Measurements from ENCODE around the gene SEMA3D. TPM values are rescaled to one million over a fixed set of nuclear protein-coding genes. Genes with fewer than 3 reads are reported as not detected.

The SEMA3D gene
- total RNA-seq, 2 donors from 2014 or later: 0.24 TPM; not detected in 1

GRCh38 chr7:85081392-85081791, 105.5 kb downstream of the SEMA3D start:
- Mint-ChIP-seq H3K27ac (no peak overlapping the region), H3K27me3 (ENCODE audit: low read depth) (no peaks in the 10 kb centered on the region), H3K9me3 (no peaks in the 10 kb centered on the region), H3K4me3 (no peak overlapping the region), H3K4me1 (ENCODE audit: low read depth) (no peaks in the 10 kb centered on the region), H3K36me3 (ENCODE audit: insufficient read depth in 2 of 2) (no peaks in the 10 kb centered on the region)
- ATAC-seq (replicated peaks in 1 of 2) (no peak), DNase-seq (no peak)

- no peaks in the 10 kb centered on the region for H3K27me3 Mint-ChIP-seq (ENCODE audit: low read depth)
- no peaks in the 10 kb centered on the region for H3K9me3 Mint-ChIP-seq
- H3K4me1 Mint-ChIP-seq (ENCODE audit: low read depth): no peaks in the 10 kb centered on the region
- no peak overlapping the region for H3K27ac Mint-ChIP-seq
- no peaks in the 10 kb centered on the region for H3K36me3 Mint-ChIP-seq (ENCODE audit: insufficient read depth in 2 of 2)
- H3K4me3 Mint-ChIP-seq: no peak overlapping the region
- no peak for ATAC-seq (replicated peaks in 1 of 2)
- no peak for DNase-seq
These were observed 107.4 kb downstream of the SEMA3D start for GRCh38 chr7:85079434-85079833.

DNA sequence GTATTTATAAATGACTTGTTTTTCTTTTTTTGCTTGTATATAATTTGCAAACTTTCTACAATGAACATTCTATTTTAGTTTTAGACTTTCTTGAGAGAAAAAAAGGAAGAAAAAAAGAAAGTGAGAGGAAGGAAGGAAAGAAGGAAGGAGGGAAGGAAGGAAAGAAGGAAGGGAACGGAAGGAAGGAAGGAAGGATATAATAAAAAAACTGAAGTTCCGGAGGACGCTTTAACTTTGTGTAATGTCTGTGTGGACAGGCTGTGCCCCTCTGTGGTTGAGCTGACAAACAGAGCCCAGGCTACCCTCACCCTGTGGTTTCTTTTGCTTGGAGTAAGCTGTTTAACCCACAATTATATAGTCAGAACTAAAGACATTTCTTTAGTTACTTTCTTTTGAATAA, 108.7 kb downstream of the SEMA3D start:
- H3K36me3 Mint-ChIP-seq (ENCODE audit: insufficient read depth in 2 of 2): no peaks in the 10 kb centered on the region
- H3K27me3 Mint-ChIP-seq (ENCODE audit: low read depth): no peaks in the 10 kb centered on the region
- no peak overlapping the region for H3K27ac Mint-ChIP-seq
- no peaks in the 10 kb centered on the region for H3K9me3 Mint-ChIP-seq
- H3K4me3 Mint-ChIP-seq: no peak overlapping the region
- ATAC-seq (replicated peaks in 1 of 2) (no peak), DNase-seq (no peak)
- no peaks in the 10 kb centered on the region for H3K4me1 Mint-ChIP-seq (ENCODE audit: low read depth)

DNA sequence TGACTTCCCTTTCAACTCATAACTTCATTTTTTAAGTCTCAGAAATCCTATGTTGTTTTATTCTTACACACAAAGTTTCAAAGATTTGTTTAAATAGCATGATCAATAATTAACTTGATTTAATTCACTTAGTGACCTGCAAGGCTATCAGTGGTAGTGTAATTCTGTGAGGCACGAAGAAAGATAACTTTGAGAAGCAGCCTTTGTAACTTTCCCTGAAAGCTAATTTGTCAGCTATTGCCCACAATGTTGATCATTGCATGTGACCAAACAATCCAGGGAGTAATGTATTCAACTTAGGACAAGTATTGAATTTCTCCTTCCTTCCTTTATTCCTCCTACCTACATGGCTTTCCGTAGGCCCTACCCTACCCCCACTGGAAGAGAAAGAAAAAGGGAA, 111.0 kb downstream of the SEMA3D start:
- ATAC-seq (replicated peaks in 1 of 2) (no peak), DNase-seq (no peak)
- H3K4me3 Mint-ChIP-seq: no peak overlapping the region
- H3K27me3 Mint-ChIP-seq (ENCODE audit: low read depth): no peaks in the 10 kb centered on the region
- H3K9me3 Mint-ChIP-seq: no peaks in the 10 kb centered on the region
- H3K27ac Mint-ChIP-seq: no peak overlapping the region
- no peaks in the 10 kb centered on the region for H3K36me3 Mint-ChIP-seq (ENCODE audit: insufficient read depth in 2 of 2)
- no peaks in the 10 kb centered on the region for H3K4me1 Mint-ChIP-seq (ENCODE audit: low read depth)

DNA sequence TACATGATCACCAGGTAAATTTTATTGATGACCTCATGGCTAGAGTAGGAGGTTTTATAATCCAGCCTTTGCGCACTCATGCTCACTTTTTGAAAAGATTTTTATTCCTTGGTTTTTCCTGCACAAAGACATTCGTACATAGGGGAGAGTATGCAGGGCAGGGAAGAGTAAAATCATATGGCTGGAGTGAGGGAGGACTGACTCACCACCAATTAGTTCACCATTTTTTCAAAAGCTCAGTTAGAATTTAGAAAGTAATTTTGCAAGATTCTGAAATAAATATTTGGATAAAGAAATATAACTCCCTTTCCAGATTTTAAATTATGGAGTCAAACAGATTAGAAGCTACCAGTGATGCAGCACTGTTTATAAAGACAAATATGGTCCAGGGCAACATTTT, 111.9 kb downstream of the SEMA3D start:
- DNase-seq (no peak), ATAC-seq (replicated peaks in 1 of 2) (no peak)
- peaks cover 0 to 2% of the 10 kb centered on the region in 2 donors for H3K9me3 Mint-ChIP-seq
- H3K4me3 Mint-ChIP-seq: no peak overlapping the region
- H3K27ac Mint-ChIP-seq: no peak overlapping the region
- no peaks in the 10 kb centered on the region for H3K36me3 Mint-ChIP-seq (ENCODE audit: insufficient read depth in 2 of 2)
- H3K4me1 Mint-ChIP-seq (ENCODE audit: low read depth): no peaks in the 10 kb centered on the region
- no peaks in the 10 kb centered on the region for H3K27me3 Mint-ChIP-seq (ENCODE audit: low read depth)

GRCh38 chr7:85074016-85074415, 112.8 kb downstream of the SEMA3D start:
- Mint-ChIP-seq H3K4me3 (no peak overlapping the region), H3K36me3 (ENCODE audit: insufficient read depth in 2 of 2) (no peaks in the 10 kb centered on the region), H3K27me3 (ENCODE audit: low read depth) (no peaks in the 10 kb centered on the region), H3K9me3 (peaks cover 0 to 2% of the 10 kb centered on the region in 2 donors), H3K4me1 (ENCODE audit: low read depth) (no peaks in the 10 kb centered on the region), H3K27ac (no peak overlapping the region)
- ATAC-seq (replicated peaks in 1 of 2) (no peak), DNase-seq (no peak)

- DNase-seq: no peak
- Mint-ChIP-seq H3K4me3 (no peak overlapping the region), H3K27me3 (ENCODE audit: low read depth) (no peaks in the 10 kb centered on the region), H3K9me3 (peaks cover 0 to 2% of the 10 kb centered on the region in 2 donors), H3K27ac (no peak overlapping the region), H3K4me1 (ENCODE audit: low read depth) (no peaks in the 10 kb centered on the region), H3K36me3 (ENCODE audit: insufficient read depth in 2 of 2) (no peaks in the 10 kb centered on the region)
- ATAC-seq (replicated peaks in 1 of 2): no peak
These were observed 115.8 kb downstream of the SEMA3D start for GRCh38 chr7:85070967-85071628.

- Mint-ChIP-seq H3K4me3 (no peak overlapping the region), H3K36me3 (ENCODE audit: insufficient read depth in 2 of 2) (no peaks in the 10 kb centered on the region), H3K9me3 (peaks cover 0 to 2% of the 10 kb centered on the region in 2 donors), H3K27ac (no peak overlapping the region), H3K4me1 (ENCODE audit: low read depth) (no peaks in the 10 kb centered on the region), H3K27me3 (ENCODE audit: low read depth) (no peaks in the 10 kb centered on the region)
- no peak for ATAC-seq (replicated peaks in 1 of 2)
- DNase-seq: no peak
These were observed 118.1 kb downstream of the SEMA3D start for GRCh38 chr7:85068799-85069198.

- H3K36me3 Mint-ChIP-seq (ENCODE audit: insufficient read depth in 2 of 2): no peaks in the 10 kb centered on the region
- DNase-seq (no peak), ATAC-seq (replicated peaks in 1 of 2) (no peak)
- H3K27ac Mint-ChIP-seq: no peak overlapping the region
- no peaks in the 10 kb centered on the region for H3K4me1 Mint-ChIP-seq (ENCODE audit: low read depth)
- no peak overlapping the region for H3K4me3 Mint-ChIP-seq
- peaks cover 0 to 2% of the 10 kb centered on the region in 2 donors for H3K9me3 Mint-ChIP-seq
- H3K27me3 Mint-ChIP-seq (ENCODE audit: low read depth): no peaks in the 10 kb centered on the region
These were observed 119.5 kb downstream of the SEMA3D start for GRCh38 chr7:85067371-85067770.

GRCh38 chr7:85065888-85066485, 120.9 kb downstream of the SEMA3D start:
- ATAC-seq (replicated peaks in 1 of 2): no peak
- H3K4me1 Mint-ChIP-seq (ENCODE audit: low read depth): no peaks in the 10 kb centered on the region
- H3K27ac Mint-ChIP-seq: no peak overlapping the region
- no peaks in the 10 kb centered on the region for H3K27me3 Mint-ChIP-seq (ENCODE audit: low read depth)
- H3K9me3 Mint-ChIP-seq: peaks cover 0 to 2% of the 10 kb centered on the region in 2 donors
- no peak for DNase-seq
- H3K36me3 Mint-ChIP-seq (ENCODE audit: insufficient read depth in 2 of 2): no peaks in the 10 kb centered on the region
- H3K4me3 Mint-ChIP-seq: no peak overlapping the region

- Mint-ChIP-seq H3K36me3 (ENCODE audit: insufficient read depth in 2 of 2) (no peaks in the 10 kb centered on the region), H3K27ac (no peak overlapping the region), H3K27me3 (ENCODE audit: low read depth) (no peaks in the 10 kb centered on the region), H3K4me1 (ENCODE audit: low read depth) (no peaks in the 10 kb centered on the region), H3K4me3 (no peak overlapping the region), H3K9me3 (peaks cover 0 to 2% of the 10 kb centered on the region in 2 donors)
- ATAC-seq (replicated peaks in 1 of 2) (no peak), DNase-seq (no peak)
These were observed 121.5 kb downstream of the SEMA3D start for GRCh38 chr7:85065306-85065705.

- no peaks in the 10 kb centered on the region for H3K36me3 Mint-ChIP-seq (ENCODE audit: insufficient read depth in 2 of 2)
- DNase-seq (no peak), ATAC-seq (replicated peaks in 1 of 2) (no peak)
- H3K27me3 Mint-ChIP-seq (ENCODE audit: low read depth): no peaks in the 10 kb centered on the region
- no peaks in the 10 kb centered on the region for H3K4me1 Mint-ChIP-seq (ENCODE audit: low read depth)
- H3K4me3 Mint-ChIP-seq: no peak overlapping the region
- no peak overlapping the region for H3K27ac Mint-ChIP-seq
- H3K9me3 Mint-ChIP-seq: no peaks in the 10 kb centered on the region
These were observed 124.2 kb downstream of the SEMA3D start for GRCh38 chr7:85062651-85063050.

DNA sequence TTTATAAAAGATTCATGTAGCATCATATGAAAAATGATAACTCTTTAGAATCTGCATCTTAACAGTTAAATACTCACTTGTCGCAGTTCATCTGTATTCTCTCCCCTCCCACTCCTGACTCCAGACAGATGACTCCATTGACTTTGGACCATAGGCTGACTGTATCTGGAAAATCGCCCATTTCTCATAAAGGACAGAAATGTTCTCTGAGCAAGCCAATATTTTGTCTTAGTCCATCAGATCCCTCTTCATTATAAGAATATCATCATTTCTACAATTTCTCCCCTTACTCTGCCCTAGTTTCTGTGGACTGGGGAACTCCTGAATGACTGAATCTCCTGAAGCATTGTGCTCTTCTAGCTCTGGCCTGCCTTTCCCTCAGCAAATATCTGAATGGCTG, 125.4 kb downstream of the SEMA3D start:
- no peak overlapping the region for H3K4me3 Mint-ChIP-seq
- H3K4me1 Mint-ChIP-seq (ENCODE audit: low read depth): no peaks in the 10 kb centered on the region
- no peak for DNase-seq
- ATAC-seq (replicated peaks in 1 of 2): no peak
- no peaks in the 10 kb centered on the region for H3K9me3 Mint-ChIP-seq
- no peaks in the 10 kb centered on the region for H3K36me3 Mint-ChIP-seq (ENCODE audit: insufficient read depth in 2 of 2)
- H3K27ac Mint-ChIP-seq: no peak overlapping the region
- no peaks in the 10 kb centered on the region for H3K27me3 Mint-ChIP-seq (ENCODE audit: low read depth)

DNA sequence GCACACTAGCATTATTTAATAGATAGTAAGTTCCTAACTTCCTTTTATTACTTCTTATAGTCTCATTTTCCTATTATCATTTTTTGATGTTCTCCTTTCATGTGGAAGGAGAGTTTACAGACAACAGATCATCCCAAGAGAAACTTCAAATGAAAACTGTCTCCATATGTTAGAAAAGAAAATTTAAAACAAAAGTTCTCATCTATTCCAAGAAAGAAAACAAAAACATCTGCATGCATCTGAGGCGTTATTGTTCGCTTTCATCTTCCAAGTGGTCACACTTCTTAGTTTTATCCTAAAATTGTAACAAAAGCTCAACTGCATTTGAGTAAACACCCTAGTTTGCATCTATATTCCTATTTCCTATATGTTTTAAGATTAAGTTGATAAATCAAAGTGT, 126.2 kb downstream of the SEMA3D start:
- Mint-ChIP-seq H3K27me3 (ENCODE audit: low read depth) (no peaks in the 10 kb centered on the region), H3K36me3 (ENCODE audit: insufficient read depth in 2 of 2) (no peaks in the 10 kb centered on the region), H3K9me3 (no peaks in the 10 kb centered on the region), H3K4me1 (ENCODE audit: low read depth) (no peaks in the 10 kb centered on the region), H3K27ac (no peak overlapping the region), H3K4me3 (no peak overlapping the region)
- ATAC-seq (replicated peaks in 1 of 2): no peak
- no peak for DNase-seq

Measured in activated T-cell treated with anti-CD3 and anti-CD28 coated beads, Interleukin-2, amount 50 U/mL, for 72 hours (primary cell).